ENCODE data around the gene PTPRT. TPM values are rescaled to one million over a fixed set of nuclear protein-coding genes. Genes with fewer than 3 reads are reported as not detected.

The PTPRT gene
- total RNA-seq, 1 donor: not detected

DNA sequence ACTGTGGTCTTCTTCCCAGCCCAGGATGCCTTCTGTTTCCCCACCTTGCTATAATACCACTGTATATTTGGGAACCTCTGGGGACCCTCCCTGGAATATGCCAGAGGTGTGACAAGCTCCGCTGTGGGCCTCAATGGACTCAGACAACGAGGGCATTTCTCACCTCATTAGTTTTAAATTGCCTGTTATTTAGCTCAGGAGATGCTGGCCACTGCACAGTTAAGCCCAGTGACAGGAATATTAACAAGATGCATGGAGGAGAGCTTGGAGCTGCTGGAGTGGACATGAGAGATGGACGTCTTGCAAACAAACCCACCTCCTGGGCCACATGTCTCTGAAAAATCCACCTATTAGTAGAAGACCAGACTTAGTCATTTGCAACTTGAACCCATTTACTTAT is 1136.4 kb downstream of the PTPRT start:
- no peak overlapping the region for H3K4me3 ChIP-seq (ENCODE audit: low read depth, low read length)
- TF ChIP-seq, protein P1, sequence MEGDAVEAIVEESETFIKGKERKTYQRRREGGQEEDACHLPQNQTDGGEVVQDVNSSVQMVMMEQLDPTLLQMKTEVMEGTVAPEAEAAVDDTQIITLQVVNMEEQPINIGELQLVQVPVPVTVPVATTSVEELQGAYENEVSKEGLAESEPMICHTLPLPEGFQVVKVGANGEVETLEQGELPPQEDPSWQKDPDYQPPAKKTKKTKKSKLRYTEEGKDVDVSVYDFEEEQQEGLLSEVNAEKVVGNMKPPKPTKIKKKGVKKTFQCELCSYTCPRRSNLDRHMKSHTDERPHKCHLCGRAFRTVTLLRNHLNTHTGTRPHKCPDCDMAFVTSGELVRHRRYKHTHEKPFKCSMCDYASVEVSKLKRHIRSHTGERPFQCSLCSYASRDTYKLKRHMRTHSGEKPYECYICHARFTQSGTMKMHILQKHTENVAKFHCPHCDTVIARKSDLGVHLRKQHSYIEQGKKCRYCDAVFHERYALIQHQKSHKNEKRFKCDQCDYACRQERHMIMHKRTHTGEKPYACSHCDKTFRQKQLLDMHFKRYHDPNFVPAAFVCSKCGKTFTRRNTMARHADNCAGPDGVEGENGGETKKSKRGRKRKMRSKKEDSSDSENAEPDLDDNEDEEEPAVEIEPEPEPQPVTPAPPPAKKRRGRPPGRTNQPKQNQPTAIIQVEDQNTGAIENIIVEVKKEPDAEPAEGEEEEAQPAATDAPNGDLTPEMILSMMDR (IDR thresholded peaks at IDR 0.05; ENCODE audit: insufficient read depth, low read depth, low read length): no peak
- DNase-seq (ENCODE audit: low read depth): no peak

GRCh38 chr20:42051921-42052320 is 1137.8 kb downstream of the PTPRT start:
- TF ChIP-seq, protein P1 (IDR thresholded peaks at IDR 0.05; ENCODE audit: insufficient read depth, low read depth, low read length): no peak
- no peak overlapping the region for H3K4me3 ChIP-seq (ENCODE audit: low read depth, low read length)
- DNase-seq (ENCODE audit: low read depth): no peak

GRCh38 chr20:42046371-42047085 is 1143.2 kb downstream of the PTPRT start:
- no peak overlapping the region for H3K4me3 ChIP-seq (ENCODE audit: low read depth, low read length)
- TF ChIP-seq, protein P1 (IDR thresholded peaks at IDR 0.05; ENCODE audit: insufficient read depth, low read depth, low read length): no peak
- DNase-seq (ENCODE audit: low read depth): no peak

DNA sequence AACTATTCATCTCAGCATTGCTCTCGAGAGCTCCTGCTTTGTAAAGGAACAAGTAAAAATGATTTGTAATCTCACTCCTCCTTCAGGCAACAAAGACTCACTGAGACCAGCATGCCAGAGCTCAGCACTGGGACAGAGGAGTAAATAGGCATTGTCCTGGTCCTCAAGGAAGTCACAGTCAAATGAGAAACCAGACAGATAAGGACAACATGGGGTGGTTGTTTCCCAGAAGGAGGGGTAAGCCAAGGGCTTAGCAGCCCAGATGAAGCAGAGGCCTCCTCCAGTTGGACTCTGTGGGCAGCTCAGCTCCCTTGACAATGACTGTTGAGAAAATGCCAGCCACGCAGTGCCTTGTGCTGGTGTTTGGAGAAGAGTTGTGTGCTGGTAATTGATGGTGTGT is 1145.8 kb downstream of the PTPRT start:
- no peak overlapping the region for H3K4me3 ChIP-seq (ENCODE audit: low read depth, low read length)
- DNase-seq (ENCODE audit: low read depth): no peak
- TF ChIP-seq, protein P1 (IDR thresholded peaks at IDR 0.05; ENCODE audit: insufficient read depth, low read depth, low read length): no peak

- DNase-seq (ENCODE audit: low read depth): no peak
- TF ChIP-seq, protein P1 (IDR thresholded peaks at IDR 0.05; ENCODE audit: insufficient read depth, low read depth, low read length): peak; percentile 5
- no peak overlapping the region for H3K4me3 ChIP-seq (ENCODE audit: low read depth, low read length)
These were observed 1148.6 kb downstream of the PTPRT start for GRCh38 chr20:42041000-42041565.

- TF ChIP-seq, protein P1 (IDR thresholded peaks at IDR 0.05; ENCODE audit: insufficient read depth, low read depth, low read length): no peak
- H3K4me3 ChIP-seq (ENCODE audit: low read depth, low read length): no peak overlapping the region
- DNase-seq (ENCODE audit: low read depth): no peak
These were observed 1161.9 kb downstream of the PTPRT start for GRCh38 chr20:42027746-42028268.
